Muscle of back (tissue), 11 donors: ENCODE results near the gene UBE2L6. TPM values are rescaled to one million over a fixed set of nuclear protein-coding genes. Genes with fewer than 3 reads are reported as not detected.
A peak's percentile ranks its signal among the peaks of the same experiment; 100 is the strongest.
"Not testable (repeated sequence)": the region's sequence is repeated elsewhere in the genome, so short reads cannot be mapped to it uniquely, and the experiment has no call there.

ENCODE experiments used
- DNase-seq, 3 donors: peaks; one replicate each; pipeline versions ENCODE4 v3.0.0 to v3.0.0-alpha.2; 2013
- polyA plus RNA-seq, 10 donors: library from polyadenylated mRNA; unstranded; fragments of 120-200 nt; gene quantifications; one replicate each; pipeline ENCODE4 v1.2.1, GENCODE V29; 2013; ENCODE audit not compliant: insufficient read length in 10 of 10

Gene UBE2L6
- polyA plus RNA-seq, 10 donors: 16.5 to 27.4 (median 24.2) TPM

DNA sequence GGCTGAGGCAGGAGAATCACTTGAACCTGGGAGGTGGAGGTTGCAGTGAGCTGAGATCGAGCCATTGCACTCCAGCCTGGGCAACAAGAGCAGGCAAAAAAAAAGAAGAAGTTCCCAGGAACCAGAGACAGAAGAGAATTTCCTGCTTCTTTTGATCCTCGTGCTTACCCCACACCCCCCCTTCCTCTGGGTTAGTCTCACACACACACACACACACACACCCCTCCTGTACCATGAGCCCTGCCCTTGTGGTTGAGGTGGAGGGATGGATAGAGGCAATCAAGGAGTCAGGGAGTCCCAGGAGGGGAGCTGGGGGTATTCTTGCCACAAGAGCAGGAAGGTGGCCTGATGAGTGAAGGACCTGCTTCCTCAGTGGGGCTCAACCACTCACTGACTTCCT, 4.1 kb upstream of the UBE2L6 start:
- DNase-seq: no peak

DNA sequence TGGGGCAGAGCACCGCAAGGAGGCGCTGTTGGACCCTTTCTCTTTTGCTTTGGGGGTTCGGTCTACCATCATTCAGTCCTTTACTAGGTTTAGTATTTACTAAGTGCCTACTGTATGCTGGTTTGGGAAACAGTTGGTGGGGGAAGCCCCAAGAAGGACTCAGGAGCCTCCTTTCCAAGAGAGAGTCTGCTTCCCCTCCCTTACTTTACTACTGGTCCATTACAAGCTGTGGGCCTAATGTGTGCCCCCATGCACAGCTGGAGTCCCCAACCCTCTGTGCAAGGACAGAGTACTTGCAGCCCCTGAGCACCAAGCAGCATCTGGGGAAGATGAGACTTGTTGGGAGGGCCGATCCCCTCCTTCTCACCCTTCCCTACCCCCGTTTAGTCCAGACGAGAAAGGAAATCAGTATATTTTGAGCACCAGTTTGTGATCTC, 876 bp upstream of the UBE2L6 start:
- peak in 2 of 3 donors; percentile 76 to 88 for DNase-seq

DNA sequence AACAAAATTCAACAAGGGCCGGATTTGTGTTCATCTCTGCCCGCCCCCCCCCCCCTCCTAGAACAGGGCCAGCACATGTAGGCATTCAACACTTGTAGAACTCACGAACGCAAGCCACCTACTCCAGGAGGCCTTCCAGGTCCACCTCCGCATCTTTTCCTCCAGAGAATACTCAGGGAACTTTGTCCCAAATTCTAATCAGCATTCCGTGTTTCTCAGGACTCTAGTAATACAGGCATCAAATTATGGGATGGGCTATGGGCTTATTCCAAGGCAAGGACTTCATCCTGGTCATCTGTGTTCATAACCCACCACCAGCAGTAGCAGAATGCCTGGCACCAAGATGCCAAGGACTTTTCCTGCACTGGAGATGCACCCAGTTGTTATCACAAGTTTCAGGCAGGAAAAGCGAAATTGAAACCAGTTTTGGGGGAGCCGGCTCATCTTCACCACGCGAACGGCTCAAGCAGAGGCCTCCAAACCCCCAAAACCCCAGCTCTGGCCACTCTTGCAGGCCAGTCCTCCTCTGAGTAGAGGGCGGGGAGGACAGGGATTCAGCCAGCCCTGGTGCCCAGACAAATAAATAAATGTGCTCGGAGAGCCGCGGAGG, 462 bp downstream of the UBE2L6 start:
- DNase-seq: peak; percentile 6 to 75 (median 30)

DNA sequence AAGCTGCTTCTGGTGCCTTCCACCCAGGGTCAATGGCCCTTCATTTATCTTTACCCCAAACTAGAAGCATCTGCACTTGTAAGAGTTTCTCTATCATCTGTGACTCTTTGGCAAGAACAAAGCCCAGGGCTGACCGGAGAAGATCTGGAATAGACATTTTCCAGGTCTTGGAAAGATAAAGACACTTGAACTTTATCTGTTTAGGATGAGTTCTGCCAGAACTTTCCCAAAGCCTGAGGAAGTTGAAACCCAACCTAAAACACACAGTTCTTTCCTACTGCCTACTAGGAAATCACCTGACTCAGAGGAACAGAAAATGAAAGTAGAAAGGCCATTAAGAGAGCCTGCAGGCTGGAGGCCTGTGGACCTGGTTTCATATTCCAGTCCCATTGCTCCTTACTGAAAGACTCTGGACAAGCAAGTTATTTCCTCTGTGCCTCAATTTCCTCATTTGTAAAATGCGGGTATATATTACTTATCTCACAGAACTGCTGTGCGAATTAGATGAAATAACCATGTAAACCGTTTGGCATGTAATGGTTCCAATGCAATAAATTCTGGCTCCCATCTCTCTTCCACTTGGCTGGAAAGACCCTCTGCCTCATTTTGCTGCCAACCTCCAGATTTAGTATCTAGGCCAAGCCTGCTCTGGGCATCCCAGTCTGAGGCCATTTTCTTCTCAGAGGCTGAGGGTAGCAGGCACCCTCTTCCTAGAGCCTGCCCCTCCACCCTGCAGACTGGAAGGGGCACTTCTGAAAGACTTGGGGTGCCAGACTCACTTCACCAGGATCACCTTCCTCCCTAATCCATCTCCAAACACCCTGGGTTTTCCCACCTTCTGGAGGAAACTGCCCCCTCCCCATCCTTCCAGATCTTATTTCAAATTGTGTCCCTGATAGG, 1.2 kb downstream of the UBE2L6 start:
- DNase-seq: peak; percentile 43 to 69 (median 54)

DNA sequence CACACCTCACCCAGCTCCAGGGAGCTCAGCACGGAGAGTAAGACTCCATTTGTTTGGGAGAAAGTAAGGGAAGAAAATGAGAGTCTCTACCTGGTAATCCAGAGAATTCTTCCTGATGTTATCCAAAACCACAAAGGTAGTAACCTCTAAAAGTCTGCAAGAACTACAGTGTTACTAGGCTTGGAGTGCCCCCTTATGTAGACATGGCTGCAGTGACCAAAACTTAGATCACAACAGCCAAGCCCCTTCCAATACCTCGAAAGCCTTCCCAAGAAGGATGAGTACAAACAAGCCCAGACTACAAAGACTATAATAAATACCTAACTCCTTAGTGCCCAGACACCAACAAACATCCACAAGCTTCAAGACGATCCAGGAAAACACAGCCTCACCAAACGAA, 4.9 kb downstream of the UBE2L6 start:
- DNase-seq: no peak

DNA sequence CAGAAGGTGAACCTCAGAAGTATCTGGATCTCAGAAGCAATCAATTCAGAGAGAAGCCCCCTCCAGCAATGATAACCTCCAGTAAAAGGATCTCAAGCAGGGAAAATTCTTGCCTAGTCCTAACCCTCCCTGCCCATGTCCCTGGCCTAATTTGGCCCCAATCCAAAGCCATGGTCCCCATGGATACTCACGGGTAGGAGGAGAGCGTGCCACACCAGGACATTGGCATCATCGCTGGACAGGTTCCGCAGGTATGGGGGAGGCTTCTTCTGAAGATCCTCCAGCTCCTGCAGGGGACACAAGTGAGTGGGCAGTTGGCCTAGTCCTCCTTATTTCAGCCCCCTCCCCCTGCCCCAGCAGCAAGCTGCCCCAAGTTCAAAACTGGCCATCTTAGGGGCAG, 7.3 kb downstream of the UBE2L6 start:
- no peak for DNase-seq

DNA sequence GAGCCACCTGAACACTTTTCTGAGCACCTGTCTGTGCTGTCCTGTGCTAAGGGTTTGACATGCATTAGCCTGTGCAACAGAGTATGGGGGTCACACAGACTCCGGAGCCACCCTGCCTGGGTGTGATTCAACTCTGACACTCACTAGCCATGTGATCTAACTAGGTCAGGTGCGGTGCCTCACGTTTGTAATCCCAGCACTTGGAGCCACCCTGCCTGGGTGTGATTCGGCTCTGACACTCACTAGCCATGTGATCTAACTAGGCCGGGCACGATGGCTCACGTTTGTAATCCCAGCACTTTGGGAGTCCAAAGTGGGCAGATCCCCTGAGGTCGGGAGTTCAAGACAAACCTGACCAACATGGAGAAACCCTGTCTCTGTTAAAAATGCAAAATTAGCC, 11.4 kb downstream of the UBE2L6 start:
- DNase-seq: no peak

DNA sequence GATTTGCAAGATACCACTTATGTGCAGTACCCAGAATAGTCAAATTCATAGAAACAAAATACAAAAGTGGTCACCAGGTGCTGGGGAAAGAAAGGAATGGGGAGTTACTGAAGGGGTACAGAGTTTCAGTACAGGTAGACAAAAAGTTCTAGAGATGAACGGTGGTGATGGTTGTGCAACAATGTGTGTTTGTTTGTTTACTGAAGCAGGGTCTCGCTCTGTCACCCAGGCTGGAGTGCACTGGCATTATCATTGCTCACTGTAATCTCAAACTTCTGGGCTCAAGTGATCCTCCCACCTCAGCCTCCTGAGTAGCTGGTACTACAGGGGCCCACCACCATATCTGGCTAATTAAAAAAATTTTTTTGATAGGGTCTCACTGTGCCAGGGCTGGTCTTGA, 12.1 kb downstream of the UBE2L6 start:
- no peak for DNase-seq

DNA sequence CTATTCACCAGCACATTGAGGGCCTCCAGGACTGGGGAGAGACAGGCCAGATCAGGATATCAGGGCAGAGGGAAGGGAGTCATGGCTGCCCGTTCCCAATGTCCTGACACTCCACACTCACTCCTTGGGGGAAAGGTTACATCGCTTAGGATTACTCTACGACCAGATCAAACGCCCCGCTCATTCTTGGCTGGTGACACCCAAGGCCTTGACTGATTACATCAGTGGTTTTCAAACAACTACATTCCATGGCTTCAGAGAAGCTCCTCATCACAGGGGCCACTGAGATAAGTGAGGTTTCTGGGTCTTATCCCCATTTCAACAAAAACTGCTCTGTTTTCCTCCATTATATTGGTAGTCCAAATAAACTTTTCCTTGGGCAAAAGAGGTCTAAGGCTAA, 15.0 kb downstream of the UBE2L6 start:
- DNase-seq: no peak

DNA sequence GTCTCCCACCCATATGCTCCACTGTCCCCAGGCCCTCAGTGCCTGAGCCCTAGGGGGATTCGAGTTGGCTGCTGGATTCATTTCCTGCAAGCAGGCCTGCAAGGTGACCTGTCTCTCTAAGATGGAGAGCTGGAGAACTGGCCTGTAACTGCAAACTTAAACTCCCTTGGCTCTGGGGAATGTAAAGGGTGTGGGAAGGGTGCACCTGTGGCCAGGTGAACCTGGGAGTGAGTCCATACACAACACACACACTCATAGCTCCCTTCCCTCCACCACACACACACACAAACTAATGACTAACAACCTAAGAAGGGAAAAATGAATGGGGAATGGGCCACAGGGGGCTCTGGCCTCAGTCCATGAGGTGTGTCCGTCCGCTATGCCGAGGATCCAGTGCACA, 15.5 kb downstream of the UBE2L6 start:
- no peak for DNase-seq

DNA sequence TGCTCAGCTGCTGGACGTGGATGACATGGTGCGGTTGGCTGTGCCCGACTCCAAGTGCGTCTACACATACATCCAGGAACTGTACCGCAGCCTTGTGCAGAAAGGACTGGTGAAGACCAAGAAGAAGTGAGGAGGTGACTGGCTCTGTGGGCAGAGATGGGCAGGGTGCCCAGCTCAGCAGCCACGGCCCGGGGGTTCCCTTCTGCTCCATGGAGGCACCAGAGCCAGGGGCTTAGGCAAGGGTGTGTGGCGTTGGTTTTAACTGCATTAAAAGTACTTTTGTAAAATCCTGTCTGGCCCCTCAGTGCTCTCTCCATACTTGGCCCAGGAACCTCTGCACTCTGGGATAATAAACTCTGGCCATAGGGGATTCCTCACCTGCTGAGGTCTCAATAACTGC, 17.5 kb downstream of the UBE2L6 start:
- no peak for DNase-seq

DNA sequence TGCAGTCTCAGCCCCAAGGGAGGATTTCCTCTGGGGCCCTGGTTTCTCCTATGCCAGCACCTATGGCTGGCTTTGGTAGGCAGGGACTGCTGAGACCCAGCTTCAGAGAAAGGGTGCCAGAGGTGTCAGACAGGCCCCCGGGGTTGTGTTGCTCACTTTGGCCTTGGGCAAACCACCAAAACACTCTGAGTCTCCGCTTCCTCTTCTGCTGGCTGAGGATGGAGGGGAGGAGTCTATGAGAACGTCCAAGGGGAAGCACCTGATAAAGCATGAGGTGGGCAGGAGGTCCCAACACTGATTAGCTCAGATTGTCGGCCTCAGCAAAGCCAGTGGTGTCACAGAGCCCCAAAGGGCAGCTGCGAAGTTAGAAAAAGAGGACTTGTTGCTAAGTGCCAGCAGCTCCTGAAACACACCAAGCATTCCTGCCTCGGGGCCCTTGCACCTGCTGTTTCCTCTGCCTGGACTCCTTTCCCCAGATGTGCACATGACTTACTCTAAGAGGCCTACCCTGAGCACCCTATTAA, 19.6 kb downstream of the UBE2L6 start:
- DNase-seq: no peak

DNA sequence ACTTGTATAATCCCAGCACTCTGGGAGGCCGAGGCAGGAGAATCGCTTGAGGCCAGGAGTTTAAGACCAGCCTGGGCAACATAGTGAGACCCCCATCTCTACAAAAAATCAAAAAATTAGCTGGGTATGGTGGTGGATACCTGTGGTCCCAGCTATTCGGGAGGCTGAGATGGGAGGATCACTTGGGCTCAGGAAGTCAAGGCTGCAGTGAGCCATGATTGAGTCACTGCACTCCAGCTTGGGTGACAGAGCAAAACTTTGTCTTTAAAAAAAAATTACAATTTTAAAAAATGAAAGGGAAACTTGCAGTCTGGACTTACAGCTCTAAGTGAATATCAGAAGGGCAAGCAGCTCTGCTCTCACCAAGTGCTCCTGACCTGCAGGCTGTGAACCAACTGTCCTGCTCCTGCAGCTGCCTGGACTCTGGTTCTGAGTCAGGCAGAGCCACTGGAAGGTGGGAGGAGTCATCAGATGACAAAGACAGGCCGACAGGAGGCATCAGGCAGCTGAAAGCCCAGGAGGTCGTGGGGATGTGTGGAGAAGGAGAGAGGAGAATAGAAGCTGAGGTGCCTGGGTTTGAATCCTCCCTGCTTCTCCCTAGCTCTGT, 20.5 kb downstream of the UBE2L6 start:
- DNase-seq: peak in 1 of 3 donors; percentile 19

DNA sequence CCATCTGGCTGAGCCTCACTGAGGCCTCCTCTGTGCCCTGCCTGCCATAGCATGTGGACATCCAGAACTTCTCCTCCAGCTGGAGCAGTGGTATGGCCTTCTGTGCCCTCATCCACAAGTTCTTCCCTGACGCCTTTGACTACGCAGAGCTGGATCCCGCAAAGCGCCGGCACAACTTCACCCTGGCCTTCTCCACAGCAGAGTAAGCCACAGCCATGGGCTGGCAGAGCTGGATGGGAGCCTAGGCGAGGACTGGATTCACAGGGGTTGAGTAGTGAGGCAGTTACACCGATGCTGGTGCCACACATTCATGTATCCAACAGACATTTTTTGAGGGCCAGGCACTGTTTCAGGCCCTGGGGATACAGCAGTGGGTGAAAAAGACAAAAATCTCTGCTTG, 21.0 kb downstream of the UBE2L6 start:
- no peak for DNase-seq

DNA sequence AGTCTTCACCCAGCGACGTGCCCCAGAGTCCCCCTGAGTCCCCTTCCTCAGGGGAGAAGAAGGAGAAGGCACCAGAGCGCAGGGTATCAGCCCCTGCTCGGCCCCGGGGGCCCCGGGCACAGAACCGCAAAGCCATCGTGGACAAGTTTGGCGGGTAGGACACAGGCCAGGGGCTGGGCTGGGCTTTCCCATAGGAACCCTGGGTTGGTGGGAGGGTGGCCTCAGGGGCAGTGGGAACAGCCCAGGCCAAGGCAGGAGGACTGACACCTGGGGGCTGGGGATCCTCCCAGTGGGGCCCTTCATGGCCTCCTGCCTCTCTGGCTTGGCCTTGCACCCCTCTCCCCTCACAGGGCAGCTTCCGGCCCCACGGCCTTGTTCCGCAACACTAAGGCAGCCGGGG, 21.6 kb downstream of the UBE2L6 start:
- no peak for DNase-seq

DNA sequence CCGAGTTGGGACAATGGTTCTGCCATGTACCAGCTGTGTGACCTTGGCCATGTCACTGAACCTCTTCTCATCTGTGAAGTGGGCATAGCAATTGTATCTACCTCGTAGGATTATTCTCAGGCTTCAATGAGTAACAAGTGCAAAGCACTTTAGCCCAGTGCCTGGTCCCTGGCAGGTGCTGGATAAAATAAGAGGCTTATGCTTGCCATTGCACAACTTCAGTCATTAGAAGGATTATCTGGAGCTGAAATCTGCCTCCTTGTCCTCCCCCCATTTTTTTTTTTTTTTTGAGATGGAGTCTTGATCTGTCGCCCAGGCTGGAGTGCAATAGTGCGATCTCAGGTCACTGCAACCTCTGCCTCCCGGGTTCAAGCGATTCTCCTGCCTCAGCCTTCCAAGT, 22.9 kb downstream of the UBE2L6 start:
- no peak for DNase-seq

DNA sequence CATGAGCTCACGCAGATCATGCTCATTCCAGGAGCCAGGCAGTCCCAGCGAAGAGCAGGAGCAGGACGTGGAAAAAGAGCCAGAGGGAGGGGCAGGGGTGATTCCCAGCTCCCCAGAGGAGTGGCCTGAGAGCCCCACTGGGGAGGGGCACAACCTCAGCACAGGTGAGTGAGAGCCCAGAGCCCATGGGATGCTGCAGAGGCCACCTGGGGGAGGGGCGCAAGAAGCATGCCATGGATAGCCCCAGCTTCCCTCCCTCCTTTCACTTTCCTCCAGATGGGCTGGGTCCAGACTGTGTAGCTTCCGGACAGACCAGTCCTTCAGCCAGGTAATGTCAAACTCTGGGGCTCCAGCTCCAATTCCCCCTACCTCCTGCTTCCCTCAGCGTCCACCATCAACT, 23.9 kb downstream of the UBE2L6 start:
- no peak for DNase-seq

DNA sequence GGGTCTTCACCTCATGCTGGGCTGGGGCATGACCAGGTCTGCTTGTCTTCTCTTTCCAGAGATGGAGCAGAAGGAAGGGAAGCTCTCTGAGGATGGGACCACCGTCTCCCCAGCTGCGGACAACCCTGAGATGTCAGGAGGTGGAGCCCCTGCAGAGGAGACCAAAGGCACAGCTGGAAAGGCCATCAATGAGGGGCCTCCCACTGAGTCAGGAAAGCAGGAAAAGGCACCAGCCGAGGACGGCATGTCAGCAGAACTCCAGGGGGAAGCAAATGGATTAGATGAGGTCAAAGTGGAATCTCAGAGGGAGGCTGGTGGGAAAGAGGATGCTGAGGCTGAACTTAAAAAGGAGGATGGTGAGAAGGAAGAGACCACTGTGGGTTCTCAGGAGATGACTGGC, 24.9 kb downstream of the UBE2L6 start:
- no peak for DNase-seq

DNA sequence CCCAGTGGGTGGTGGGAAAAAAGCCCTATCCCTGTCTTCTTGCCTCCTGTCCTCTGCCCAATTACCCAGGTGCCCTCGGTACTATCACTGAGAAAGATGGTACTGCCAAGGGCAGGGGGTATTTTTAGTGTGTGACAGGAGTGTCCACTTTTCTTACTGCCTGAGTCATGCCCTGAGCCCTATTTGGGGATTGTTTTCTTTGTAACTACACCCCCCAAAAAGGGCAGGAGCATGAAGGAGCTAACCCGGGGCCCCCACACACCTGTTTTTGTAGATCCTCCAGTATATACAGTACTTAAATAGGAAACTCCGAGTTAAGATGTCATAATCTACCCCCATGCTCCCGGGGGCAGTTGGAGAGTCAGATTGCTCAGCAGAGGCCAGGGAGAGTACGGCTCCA, 26.3 kb downstream of the UBE2L6 start:
- peak; percentile 24 to 43 (median 34) for DNase-seq

DNA sequence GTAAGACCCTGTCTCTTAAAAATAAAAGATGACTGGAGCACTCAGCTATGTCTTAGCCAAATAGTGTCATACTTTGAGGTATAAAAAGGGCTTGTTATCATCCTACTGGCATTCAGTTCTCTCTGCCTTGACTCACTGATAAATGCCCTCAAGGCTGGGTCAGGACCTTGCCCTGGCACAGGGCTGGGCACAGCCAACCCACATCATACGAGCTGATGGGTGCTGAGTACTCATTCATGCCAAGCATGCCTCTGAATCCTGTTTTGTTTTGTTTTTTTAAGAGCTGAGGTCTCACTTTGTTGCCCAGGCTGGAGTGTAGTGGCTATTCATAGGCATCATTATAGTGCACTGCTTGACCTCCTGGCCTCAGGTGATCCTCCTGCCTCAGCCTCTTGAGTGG, 28.1 kb downstream of the UBE2L6 start:
- DNase-seq: no peak

DNA sequence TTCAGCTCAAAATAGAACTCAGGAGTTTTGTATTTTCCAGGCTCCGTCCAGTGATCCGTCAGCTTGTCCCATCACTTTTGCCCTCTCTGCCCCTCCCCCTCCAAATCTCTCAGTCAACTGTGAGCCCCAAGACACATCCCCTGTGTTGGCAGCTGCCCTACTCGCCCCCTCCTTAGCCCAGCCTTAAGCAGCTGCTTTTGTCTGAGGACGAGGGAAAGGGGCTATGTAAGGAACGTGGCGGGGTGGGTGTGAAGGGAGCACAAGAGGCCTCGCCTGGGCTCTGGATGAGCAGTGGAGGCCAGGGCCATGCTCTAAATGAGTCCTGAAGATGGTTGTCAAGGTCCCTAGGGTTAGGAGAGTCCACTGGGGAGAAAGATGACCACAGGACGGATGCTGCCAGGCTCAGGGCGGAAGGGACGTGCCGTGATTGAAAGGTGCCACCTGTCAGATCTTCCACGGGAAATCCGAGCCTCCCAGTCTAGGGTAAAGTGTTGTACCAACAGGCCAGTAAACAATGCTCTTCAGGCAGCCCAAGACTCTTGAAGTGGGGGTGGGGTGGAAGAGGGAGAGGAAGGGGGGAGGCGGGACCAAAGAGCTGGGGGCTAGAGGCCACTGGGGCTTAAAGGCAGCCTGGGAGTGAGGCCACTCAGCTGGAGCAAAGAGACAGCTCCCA, 30.4 kb downstream of the UBE2L6 start, which contains the start of gene SMTNL1:
SMTNL1 (plus strand) TSS at position 649 of the 673 bp plus-strand sequence. CDS start 5,048 bp downstream, outside the sequence.
- peak; percentile 34 to 59 (median 47) for DNase-seq

DNA sequence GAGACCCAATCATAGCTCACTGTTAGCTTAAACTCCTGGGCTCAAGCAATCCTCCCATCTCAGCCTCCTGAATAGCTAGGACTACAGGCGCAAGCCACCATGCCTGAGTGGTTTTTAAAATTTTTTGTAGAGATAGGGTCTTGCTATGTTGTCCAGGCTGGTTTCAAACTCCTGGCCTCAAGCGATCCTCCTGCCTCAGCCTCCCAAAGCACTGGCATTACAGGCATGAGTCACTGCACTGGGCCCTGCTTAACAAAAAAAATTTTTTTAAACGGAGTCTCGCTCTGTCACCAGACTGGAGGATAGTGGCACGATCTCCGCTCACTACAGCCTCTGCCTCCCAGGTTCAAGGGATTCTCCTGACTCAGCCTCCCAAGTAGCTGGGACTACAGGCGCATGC, 33.0 kb downstream of the UBE2L6 start:
- not testable (repeated sequence) for DNase-seq
